Fibroblast of mammary gland (primary cell): ENCODE results near the gene AGPAT3.

ENCODE experiments used
- DNase-seq: peaks from one replicate; pipeline ENCODE4 v3.0.0-alpha.2; 2010; ENCODE audit warnings: low read depth
- H3K4me3 ChIP-seq: 2 replicates; pipeline ENCODE4 v1.5.1; 2011; ENCODE audit warnings: low read depth, mild to moderate bottlenecking, low read length, moderate library complexity; ENCODE audit not compliant: control insufficient read depth
- TF ChIP-seq, protein P1 (sequence below): conservative IDR thresholded peaks from 2 replicates; pipeline ENCODE4 v1.5.1; 2011; ENCODE audit warnings: low read depth, low read length, inconsistent platforms; ENCODE audit not compliant: control insufficient read depth, insufficient read depth

The AGPAT3 gene

GRCh38 chr21:43919871-43920801, 55.1 kb downstream of the AGPAT3 start:
- TF ChIP-seq, protein P1, sequence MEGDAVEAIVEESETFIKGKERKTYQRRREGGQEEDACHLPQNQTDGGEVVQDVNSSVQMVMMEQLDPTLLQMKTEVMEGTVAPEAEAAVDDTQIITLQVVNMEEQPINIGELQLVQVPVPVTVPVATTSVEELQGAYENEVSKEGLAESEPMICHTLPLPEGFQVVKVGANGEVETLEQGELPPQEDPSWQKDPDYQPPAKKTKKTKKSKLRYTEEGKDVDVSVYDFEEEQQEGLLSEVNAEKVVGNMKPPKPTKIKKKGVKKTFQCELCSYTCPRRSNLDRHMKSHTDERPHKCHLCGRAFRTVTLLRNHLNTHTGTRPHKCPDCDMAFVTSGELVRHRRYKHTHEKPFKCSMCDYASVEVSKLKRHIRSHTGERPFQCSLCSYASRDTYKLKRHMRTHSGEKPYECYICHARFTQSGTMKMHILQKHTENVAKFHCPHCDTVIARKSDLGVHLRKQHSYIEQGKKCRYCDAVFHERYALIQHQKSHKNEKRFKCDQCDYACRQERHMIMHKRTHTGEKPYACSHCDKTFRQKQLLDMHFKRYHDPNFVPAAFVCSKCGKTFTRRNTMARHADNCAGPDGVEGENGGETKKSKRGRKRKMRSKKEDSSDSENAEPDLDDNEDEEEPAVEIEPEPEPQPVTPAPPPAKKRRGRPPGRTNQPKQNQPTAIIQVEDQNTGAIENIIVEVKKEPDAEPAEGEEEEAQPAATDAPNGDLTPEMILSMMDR, result no peak
- DNase-seq, result no peak
- no peak overlapping the region for H3K4me3 ChIP-seq

DNA sequence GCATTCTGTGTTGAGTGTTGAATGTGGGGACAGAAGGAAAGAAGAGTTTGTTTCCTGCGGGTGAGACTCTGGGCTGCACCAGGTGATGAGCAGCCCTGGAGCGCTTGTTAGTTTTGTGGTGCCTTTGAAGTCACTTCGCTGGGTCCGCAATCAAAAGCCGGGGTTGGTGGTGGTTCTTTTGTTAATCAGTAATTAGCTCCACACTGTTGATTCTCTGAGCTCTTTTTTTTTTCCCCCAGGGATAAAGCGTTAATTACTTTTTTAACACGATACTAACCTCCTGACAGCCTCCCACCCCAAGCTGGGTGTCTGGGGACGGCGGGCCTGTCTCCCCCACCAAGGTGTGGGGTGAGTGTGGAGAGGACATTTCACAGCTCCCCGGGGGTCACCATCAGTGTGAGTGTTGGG, 56.6 kb downstream of the AGPAT3 start:
- no peak overlapping the region for H3K4me3 ChIP-seq
- no peak for DNase-seq
- TF ChIP-seq, protein P1, result no peak

DNA sequence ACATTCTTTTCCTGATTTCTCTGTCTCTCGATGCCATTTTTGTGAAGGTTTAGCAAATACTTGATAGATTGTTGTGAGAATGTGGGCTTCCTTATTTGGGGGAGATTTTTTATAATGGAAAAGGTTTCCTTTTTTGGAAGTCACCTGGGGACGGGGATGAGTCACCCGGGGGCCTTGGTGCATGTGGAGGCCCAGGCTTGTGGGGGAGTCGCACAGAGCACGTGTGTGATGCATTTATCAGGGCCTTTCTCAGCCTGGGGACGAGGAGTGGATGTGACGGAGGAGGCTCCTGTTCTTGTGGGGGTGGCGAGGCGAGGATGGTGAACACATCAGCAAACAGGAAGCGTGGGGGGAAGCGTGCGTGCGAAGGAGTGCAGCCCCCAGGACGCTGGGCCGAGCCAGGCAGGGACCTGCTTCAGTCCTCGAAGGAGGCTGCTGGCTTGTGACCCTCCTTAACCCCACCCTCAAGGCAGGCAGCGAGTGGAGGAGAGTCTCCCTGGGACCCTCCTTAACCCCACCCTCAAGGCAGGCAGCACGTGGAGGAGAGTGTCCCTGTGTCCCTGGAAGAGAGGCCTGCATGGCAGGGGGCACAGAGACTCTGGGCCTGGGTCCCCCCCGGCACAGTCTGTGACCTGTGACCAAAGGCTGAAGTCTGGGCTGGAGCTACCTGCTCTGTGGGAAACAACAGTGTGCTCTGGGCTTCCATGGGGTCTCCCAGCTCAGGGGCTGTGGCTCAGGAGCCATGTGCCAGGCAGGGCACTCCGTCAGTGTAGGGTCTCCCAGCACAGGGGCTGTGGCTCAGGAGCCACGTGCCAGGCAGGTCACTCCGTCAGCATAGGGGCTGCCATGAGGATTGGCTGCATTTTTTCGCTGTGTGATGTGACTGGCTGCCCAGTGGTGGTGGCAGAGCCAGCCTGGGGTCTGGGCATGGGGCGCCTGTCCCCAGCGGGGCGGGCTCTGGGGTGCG, 57.2 kb downstream of the AGPAT3 start:
- peak; percentile 38 for DNase-seq
- TF ChIP-seq, protein P1, result no peak
- H3K4me3 ChIP-seq, result no peak overlapping the region

DNA sequence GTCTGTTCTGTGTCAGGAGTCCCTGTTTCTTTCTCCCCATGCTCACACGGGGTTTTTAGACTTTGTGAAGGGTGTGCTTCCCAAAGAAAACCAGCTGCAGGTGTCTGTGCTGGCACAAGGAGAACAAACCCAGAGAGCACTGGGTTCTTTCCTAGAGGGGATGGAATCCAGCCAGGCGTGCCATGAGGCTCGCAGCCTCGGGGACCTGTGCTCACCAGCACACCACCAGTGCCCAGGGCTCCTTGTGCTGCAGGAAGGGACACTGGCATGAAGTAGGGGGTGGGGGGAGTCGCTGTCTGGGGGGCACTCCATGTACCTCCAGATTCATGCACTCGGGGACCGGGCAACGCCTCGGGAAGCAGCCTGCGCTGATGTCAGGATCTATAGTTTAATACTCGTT, 57.9 kb downstream of the AGPAT3 start:
- DNase-seq, result no peak
- TF ChIP-seq, protein P1, result no peak
- no peak overlapping the region for H3K4me3 ChIP-seq

DNA sequence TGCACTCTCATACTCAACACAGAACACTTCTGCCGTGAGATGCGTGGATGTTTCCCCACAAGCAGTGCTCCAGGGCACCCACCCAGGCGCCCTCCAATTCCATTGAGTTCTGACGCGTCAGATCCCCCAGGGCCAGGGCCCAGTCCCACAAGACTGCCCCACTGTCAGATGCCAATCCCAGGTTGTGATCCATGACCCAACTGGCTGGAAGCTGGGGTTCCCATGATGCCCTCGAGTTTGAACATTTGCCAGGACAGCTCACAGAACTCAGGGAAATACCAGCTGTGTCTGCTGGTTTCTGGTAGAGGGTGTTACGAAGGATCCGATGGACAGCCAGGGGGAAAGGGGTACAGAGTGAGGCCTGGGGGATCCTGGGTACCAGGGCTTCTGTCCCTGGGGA, 58.4 kb downstream of the AGPAT3 start:
- peak; percentile 43 for DNase-seq
- TF ChIP-seq, protein P1, result no peak
- H3K4me3 ChIP-seq, result no peak overlapping the region

DNA sequence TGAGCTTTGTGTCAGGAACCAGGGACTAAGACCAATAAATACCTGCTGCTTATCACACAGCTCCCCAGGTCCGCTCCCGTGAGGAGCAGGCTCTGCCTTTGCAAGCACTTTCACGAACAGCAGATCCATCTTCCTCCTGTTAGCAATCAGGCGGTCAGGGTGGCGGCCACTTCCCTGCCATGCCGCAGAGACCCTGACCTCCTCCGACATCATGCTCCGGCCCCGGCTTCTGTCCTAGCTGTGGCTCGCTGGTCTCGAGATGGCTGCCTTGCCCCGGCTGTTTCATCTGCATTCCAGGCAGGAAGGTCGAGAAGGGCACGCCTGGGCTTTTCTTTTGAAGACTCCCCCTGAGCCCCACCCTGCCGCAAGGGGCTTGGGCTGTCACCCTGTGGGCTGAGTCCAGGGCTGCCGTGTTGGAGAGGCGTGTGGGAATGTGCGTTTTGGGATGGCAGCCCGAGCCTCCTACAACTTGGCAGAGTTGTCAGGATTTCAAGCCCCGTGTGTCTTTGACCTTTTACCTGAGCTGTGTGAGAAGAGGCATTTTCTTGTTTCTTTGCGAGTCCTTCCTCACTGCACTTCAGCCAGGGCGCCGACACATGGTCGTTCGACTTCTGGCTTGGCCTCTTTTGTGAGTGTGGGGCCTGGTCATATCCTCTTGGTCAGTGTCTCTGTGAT, 59.5 kb downstream of the AGPAT3 start:
- H3K4me3 ChIP-seq, result no peak overlapping the region
- no peak for DNase-seq
- TF ChIP-seq, protein P1, result no peak
